Measurements from ENCODE around the gene AMPD3. TPM values are rescaled to one million over a fixed set of nuclear protein-coding genes. Genes with fewer than 3 reads are reported as not detected.

Gene AMPD3
- polyA plus RNA-seq, 12 donors = 2.8 to 16.4 (median 5.6) TPM; not detected in 1

DNA sequence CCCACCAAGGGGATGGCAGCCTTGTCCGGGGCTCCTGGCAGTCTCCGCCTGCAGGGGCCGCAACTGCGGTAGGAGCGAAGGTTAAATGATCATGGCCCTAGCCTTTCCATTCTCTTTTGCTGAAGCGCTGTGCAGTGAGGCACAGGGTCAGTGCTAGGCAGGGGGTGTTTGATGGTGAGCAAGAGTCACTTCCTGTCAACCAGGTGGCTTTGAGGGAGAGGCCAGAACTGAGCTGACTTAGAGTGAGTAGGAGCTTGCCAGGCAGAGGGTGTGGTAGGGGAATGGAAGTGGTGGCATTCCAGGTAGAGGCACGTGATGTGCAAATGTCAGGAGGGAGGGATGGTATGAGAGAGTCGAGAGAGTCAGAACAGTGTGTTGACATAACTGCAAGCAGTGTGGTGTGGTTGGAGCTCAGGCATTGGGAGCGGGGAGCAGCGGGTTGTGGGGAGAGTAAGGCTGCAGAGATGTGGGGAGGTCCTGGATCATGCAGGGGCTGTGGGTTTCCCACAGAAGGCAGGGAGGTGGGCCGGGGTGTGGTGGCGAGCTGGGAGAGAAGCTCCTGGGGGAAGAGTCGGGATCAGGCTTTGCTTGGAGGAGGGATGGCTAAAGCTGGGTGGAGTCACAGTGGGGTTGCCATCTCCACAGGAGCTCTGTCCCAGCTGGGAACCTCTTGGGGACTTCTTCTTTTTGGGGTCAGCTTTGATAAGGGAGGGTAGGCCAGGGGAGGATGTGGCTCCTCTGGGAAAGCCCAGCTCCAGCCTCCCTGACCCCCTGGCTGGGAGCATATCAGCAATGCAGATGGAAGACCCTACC, 33.3 kb downstream of the AMPD3 start:
- DNase-seq = no peak

DNA sequence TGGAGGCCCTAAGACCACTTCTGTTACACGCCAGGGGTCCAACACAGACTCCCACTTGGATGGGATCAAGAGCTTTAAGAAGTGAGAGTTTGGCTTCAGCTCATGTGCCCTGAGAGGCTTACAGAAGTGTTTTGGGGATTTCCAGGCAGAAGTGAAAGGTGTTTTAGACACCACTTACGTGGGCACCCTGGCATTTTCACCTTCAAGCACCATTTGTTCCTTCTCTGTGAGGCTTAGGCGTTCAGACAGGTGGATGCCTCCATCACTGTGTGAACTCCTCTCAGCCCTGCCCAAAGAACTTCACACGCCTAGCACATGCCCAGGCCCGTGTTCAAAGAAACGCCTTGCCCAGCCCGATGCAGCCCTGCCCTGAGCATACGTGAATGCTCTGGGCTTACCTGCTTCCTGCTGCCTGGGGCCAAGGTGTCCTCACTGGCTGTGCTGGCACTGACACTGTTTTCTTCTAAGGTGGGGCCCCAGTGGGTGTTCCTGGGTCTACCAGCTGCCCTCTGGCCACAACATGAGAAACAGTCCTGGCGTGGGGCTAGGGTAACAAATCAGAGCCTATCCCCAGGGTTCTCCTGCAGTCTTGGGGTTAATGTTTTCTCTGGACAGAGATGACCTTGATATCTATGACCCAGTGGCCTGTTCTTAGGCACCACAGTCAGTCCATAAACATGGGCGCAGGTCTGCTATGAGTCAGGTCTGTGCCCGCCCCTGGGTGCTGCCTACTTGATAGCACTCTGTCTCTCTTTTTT, 34.0 kb downstream of the AMPD3 start:
- no peak for DNase-seq

DNA sequence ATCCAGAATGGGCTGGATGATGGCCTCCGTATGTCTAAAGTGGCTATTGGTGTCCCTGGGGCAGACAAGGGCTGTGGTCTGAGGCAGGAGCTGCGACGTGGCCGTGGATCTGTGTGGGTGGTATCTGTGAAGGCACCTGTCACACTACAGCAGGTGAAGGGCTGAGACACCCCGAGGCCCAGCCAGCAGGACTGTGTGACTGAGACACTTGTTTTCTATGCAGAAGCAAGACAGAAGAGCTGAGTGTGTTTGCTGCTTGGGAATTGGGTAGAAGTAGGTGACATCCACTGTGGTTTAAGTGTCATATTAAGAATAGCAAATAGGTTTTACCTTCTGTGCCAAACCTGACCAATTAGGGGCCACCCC, 35.0 kb downstream of the AMPD3 start:
- no peak for DNase-seq

GRCh38 chr11:10490398-10491241, 35.6 kb downstream of the AMPD3 start:
- DNase-seq = no peak

- no peak for DNase-seq
These were observed 37.0 kb downstream of the AMPD3 start for GRCh38 chr11:10492084-10492483.

DNA sequence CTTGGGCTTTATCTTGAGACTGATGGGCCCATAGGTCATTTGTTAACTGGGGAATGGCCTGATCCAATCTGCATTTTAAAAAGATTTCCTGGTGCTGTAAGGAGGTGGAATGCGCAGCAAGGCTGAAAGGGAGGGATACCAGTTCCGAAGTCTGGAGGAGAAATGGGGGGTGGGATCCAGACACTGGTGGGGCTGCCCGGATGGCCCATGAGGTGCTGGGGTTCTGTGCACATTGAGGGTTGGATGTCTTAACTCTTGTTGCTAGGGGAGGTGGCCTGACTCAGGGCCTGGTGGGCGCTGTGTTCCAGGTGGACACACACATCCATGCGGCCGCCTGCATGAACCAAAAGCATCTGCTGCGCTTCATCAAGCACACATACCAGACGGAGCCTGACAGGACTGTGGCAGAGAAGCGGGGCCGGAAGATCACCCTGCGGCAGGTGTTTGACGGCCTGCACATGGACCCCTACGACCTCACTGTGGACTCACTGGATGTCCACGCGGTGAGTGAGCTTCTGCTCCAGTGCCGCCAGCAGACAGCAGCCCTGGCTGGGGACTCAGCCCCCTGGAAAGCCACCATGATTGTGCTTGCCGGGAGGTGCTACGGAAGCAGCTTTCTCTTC, 38.1 kb downstream of the AMPD3 start:
- DNase-seq = no peak

GRCh38 chr11:10494636-10495463, 39.8 kb downstream of the AMPD3 start:
- no peak for DNase-seq

- no peak for DNase-seq
These were observed 40.4 kb downstream of the AMPD3 start for GRCh38 chr11:10495464-10495786.

DNA sequence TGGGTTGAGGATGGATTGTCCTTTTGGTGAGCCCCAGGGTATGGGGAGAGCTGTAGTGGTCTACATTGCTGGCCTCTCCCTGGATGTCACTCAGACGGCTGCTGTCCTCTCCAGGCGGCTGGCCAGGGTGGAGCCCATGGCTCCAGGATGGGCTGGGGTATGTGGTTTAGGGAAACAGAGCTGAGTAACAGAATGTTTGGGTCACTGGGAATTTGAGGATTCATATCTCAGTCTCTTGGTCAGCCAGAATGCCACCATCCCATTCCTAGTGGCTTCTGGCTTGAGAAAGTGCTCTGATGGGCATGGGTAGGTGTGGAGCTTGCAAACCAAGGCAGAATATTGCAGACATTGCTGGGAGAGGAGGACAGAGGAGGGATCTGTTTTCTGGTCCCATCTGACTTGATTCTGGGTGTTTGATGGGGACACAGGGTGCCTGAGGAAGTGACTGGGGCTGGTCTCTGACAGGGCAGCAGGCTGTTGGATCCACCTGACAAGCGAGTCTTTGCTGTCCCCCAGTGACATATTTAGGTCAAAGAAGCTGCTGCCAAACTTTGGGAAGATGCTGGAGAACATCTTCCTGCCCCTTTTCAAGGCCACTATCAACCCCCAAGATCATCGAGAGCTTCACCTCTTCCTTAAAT, 41.4 kb downstream of the AMPD3 start:
- no peak for DNase-seq

DNA sequence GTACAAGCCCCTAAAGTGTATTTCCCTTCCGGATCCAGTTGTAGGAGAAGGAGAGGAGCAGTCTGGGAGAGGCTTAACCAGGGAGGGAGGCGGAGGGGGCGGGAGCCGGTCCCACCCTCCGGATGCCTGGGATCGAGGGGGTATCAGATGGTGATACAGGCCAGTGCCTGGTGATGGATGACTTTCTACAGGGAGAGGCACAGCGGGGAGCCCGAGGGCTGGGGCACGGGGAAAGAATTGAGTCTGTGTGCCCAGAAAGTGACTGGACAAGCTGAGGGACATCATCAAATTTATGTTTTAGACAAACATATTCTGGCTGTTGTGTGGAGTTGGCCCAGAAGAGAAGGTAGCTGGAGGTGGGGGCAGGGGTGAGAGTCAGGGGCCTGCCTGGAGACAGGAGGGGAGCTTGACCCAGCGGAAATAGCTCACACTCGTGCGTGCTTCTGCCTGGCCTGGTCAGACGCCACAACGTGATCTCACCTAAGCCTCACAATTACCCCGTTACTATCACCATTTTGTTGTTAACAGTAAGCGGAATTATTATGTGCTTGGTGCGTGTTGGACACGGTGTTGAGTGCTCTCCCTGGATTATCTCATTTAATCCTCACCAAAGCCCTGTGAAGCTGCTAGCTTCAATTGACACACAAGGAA, 42.4 kb downstream of the AMPD3 start:
- no peak for DNase-seq

- DNase-seq = no peak
These were observed 42.9 kb downstream of the AMPD3 start for GRCh38 chr11:10498022-10498400.

GRCh38 chr11:10498426-10499250, 43.6 kb downstream of the AMPD3 start:
- DNase-seq = no peak

DNA sequence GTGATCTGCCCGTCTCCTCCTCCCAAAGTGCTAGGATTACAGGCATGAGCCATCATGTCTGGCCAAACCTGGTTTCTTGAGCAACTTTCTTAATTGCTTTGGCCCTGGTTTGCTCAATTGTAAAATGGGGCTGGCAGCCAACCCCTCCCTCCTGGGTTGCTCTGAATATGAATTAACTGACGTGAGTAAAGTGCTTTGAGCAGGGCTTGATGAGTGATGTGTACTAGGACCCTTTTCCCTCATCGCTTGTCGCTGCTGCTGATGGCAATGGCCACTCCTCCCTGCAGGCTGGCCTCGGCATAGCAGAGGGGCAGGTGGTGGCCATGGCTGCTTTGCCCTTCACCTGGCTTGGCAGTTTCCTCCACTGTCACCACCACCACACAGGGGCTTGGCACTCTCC, 44.4 kb downstream of the AMPD3 start:
- no peak for DNase-seq

GRCh38 chr11:10499874-10500601, 45.0 kb downstream of the AMPD3 start:
- DNase-seq = no peak

DNA sequence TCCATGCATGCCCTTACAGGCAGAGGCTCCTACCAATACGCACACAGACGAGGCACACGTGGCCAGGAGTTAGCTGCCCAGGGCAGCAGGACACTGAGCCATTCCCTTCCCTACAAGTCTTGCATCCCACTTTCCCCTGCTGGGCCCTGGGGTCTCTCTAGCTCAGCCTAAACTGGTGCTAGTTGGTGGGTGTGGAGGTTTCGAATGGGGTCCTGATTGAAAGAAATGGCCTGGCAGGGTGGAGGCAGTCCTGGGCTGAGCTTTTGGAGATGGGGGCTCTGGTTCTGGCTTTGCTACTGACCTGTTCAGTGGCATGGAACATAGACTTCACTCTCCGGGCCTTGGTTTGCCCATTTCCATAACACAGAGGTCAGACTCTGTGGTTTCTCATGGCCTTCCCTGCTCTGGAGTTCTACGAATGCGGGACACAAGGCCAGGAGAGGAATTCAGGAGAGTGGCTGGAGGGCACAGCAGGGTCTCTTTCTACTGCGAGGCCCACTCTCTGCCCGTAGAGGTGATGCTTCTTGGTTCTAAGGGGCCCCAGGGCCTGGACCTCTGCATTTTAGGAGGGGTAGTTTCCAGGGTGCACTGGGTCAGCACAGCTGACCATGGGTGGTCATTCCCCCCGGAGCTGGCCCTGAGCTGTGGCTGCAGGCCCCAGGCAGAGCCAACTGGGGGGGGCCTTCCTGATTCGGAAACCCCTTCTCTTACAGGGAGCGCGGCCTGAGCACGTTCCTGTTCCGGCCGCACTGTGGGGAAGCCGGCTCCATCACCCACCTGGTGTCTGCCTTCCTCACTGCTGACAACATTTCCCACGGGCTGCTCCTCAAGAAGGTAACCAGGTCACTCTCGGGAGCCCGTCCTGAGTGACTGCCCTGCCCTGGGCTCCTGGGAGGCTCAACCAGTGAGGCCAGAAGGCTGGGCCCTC, 46.0 kb downstream of the AMPD3 start:
- no peak for DNase-seq

GRCh38 chr11:10502065-10502680, 47.1 kb downstream of the AMPD3 start:
- no peak for DNase-seq

GRCh38 chr11:10502770-10503169, 47.7 kb downstream of the AMPD3 start:
- DNase-seq = no peak
